T-helper 2 cell treated with Interferon-gamma antibody and Interleukin-4, amounts not matched to agents 100 ng/mL and 5 ng/mL, for 36 hours (primary cell): Measurements from ENCODE around the gene LAPTM4A. TPM values are rescaled to one million over a fixed set of nuclear protein-coding genes. Genes with fewer than 3 reads are reported as not detected.
"Not testable (repeated sequence)": the region's sequence is repeated elsewhere in the genome, so short reads cannot be mapped to it uniquely, and the experiment has no call there.

Experiments
- intact Hi-C: fragments of 100-400 bp; cut with micrococcal nuclease; formaldehyde crosslinking; loops from one replicate; pipeline ENCODE4 v1.15.1; 2023
- total RNA-seq: library from RNA; stranded (reverse); gene quantifications from 2 replicates; pipeline ENCODE4 v1.2.3, GENCODE V29; 2022

LAPTM4A gene
- total RNA-seq, 1 donor from 2014 or later: 29.3 TPM

DNA sequence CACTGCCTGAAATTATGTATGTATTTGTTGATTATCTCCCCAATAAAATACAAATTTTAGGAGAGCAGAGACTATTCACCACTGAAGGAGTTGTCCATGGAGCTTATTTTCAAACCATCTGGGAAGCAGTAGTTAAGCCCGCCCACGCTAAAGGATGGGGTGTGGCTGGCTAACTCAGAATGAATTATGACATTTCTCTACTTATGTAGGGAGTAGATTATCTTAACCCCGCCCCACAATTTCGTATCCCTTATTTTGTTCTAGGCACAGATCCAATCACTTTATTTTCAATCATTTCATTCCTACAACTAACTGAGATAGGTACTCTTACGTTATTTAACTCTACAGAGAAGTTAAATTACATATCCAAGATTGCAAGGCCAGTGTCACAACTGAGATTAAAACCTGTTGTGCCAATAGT lies 1.4 kb upstream of the LAPTM4A start:
- intact Hi-C loops: loop anchor here (5.0 kb wide), 2 partner anchors 314 to 769 kb away; partner anchors contain the start of gene LDAH

DNA sequence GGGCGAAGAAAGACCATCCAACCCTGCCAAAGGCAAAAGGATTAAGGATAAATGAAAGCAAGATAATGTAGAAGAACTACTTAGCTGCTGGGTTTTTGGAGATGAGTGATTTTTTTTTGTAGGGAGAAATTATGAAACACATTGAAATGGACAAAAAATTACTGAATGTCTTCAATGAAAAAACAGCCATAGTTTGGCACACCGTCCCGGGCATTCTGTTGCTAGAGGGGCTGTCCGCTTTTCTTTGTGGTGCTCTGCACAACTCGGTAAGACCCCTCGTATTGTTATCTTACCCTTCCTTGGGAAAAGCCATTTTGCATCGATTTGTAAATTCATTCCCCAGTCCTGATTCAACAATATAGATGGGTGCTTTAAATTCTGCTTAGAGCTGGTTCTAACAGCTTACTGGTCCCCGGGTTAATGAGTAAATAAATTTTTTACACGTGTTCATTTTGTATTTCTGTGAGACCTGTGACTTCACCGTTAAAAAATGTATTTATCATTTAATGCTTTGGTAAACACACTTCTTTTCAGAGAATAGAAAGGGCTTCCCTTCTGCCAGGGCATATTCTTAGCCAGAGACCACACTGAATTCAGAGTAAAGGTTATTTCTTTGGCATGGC lies 912 bp upstream of the LAPTM4A start:
- intact Hi-C loops: loop anchor here (5.0 kb wide), 2 partner anchors 315 to 770 kb away; partner anchors contain the start of gene LDAH

DNA sequence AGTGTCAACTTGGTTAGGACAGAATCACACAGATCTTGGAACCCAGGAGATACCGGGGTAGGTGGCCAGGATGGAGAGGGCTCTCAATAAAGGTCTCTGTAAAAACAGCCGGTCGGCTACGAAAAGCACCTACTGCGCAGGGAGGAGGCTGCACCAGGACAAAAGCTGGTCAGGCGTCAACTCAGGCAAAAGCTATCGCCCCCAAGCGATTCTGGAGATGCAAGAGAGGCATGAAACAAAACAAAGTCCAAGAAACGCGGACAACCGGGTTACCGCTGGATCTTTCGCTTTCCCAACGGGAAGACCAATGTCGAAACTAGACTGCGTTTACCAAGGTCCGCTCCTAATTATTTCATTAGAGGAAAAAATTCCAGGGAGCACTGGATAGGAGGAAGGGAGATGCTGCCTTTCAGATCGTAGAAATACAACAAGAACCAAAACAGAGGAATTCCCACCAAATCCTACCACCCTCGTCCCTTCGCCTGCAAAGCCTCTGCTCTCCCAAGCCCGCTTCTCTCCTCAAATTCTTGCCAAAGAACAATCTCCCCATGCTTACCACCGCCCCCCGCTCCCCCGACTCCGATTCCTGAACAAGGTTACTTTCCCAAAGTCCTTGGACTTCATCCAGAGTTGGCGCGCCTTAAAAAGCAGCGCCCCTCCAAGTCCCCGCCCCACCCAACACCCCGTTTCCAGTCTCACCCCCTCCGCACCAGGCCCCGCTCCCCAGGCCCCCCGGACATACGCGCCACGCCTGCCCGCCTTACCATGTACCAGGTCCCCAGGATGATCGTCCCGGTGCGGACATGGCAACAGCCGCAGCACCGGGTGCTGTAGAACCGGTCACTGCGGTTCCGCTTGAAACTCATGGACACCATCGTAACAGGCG lies 539 bp downstream of the LAPTM4A start:
- intact Hi-C loops: loop anchor here (1.0 to 5.0 kb wide), 11 partner anchors 36 to 771 kb away; partner anchors contain the start of genes HS1BP3, LDAH, PUM2 and TTC32

DNA sequence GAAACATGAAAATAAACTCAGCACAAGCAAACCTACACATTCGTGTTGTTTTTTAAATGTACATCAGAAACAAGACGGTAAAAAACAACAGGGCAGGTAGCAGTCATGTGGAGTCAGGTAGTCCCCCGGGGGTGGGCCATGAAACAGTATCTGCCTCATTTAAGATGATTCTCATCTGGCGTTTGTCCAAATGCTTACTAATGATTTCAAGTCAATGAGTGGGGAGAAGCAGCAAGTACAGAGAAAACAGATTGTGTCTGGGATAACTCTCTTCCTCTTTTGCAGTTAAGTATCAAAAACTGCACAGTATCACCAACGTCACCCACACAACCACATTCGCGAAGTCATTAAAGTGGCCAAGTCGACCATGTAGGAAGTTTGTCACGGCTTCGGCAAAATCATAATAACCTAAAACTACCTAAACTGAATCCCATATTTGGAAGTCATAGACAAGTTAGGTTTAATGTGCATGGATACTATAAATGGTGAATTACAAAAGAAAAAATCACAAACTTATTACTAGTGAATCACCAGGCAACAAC lies 1.3 kb downstream of the LAPTM4A start:
- intact Hi-C loops: loop anchor here (2.0 to 5.0 kb wide), 6 partner anchors 35 to 772 kb away; partner anchors contain the start of genes LDAH and PUM2

- intact Hi-C loops: loop anchor here (2.0 to 5.0 kb wide), 6 partner anchors 35 to 773 kb away; partner anchors contain the start of genes LDAH and PUM2
Measured at GRCh38 chr2:20049637-20050036, 1.8 kb downstream of the LAPTM4A start.

DNA sequence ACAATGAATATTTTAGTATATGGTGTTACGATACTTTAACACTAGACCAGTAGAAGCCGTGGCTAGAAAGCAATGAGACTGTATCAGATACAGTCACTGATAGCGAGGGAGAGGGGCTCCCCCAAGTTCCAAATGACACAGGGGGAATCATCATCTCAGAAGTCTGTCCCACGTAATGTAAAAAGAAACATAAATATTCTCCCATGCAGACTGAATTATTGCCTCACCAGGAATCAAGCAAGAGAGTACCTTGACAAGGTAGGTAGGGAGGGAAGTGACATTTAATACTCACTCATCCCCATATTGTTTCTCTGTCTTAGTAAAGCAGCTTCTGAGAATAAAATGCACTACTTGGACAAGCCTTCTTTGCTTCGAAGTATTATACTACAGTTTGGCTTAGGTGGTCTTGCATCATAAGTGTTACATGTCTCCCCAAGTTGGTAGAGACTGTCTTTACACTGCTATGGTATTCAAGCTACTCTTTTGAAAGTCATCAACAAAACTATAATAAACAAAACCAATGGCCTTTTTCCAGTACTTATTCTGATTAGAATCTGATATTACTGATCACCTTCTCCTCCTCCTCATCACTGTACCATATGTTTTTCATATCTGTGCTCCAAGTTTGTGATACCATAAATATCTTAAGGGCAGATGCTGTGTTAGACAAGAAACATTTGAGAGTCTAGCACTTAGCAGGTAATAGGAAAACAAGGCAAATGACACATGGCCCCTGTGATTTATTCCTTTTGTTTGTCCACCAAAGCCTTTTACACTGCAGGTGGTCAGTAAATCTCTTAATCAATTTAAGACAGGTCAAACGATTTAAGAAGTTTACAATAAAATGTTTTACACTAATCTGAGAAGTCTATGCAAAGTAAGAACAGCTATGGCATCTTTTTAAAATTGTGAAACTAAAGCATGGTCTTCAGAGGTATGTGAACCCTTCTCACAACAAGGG lies 2.7 kb downstream of the LAPTM4A start:
- intact Hi-C loops: no loop called here

GRCh38 chr2:20045712-20046292 lies 5.6 kb downstream of the LAPTM4A start:
- intact Hi-C loops: not testable (repeated sequence)

GRCh38 chr2:20044778-20045177 lies 6.7 kb downstream of the LAPTM4A start:
- intact Hi-C loops: no loop called here

DNA sequence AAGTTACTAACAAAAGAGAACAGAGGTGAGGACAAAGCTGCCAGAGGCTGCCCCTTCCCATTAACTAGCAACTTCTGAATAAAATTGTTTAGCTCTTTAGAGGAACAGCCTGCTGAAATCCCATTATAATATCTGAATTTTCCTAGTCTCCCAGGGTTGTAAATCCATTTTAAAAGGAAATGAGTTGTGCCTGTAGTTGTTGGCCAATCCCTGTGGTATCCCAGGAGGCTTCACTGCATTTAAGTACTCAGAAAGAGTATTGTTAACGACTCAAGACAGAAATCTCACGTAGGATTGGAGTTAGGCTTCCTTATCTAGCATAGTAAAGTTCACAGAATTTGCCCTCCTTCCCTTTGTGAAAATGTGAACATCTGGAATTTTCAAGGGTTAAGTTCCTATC lies 8.9 kb downstream of the LAPTM4A start:
- intact Hi-C loops: no loop called here

- intact Hi-C loops: no loop called here
Measured at GRCh38 chr2:20040489-20041172, 10.8 kb downstream of the LAPTM4A start.

GRCh38 chr2:20037660-20038059 lies 13.8 kb downstream of the LAPTM4A start:
- intact Hi-C loops: no loop called here

- intact Hi-C loops: no loop called here
Measured at GRCh38 chr2:20035955-20036666, 15.3 kb downstream of the LAPTM4A start.

GRCh38 chr2:20034821-20035220 lies 16.6 kb downstream of the LAPTM4A start:
- intact Hi-C loops: no loop called here

- intact Hi-C loops: no loop called here
Measured at GRCh38 chr2:20034218-20034617, 17.2 kb downstream of the LAPTM4A start.

GRCh38 chr2:20033322-20033721 lies 18.1 kb downstream of the LAPTM4A start:
- intact Hi-C loops: no loop called here

GRCh38 chr2:20030224-20030623 lies 21.2 kb downstream of the LAPTM4A start:
- intact Hi-C loops: no loop called here

- intact Hi-C loops: no loop called here
Measured at GRCh38 chr2:20027705-20028434, 23.6 kb downstream of the LAPTM4A start.

- intact Hi-C loops: no loop called here
Measured at GRCh38 chr2:20027260-20027677, 24.2 kb downstream of the LAPTM4A start.
